GM19035 (cell line): ENCODE results near the gene ADARB2.

Experiments
- ATAC-seq: cut with Tn5 transposase; IDR thresholded peaks from one replicate; pipeline ENCODE4 v1.9.1; 2021; ENCODE audit not compliant: unreplicated experiment

The ADARB2 gene

DNA sequence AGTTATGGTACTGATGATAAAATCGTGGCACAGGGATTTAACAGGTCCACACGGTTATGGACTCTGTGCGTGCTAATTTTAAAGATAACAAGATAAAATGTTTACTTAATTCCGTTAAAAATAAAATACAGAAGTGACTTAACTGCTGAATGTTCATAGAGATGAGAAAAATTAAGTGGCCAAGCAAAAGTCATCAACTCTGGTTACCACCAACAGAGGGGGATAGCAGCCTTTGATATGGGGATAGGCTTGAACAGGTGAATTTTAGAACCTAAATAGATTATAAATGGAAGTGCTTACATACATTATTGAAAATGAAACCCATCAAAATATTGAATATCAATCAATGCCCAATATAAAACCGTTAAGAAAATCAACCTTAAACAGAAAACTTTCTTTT is 436.2 kb downstream of the ADARB2 start:
- no peak for ATAC-seq

- no peak for ATAC-seq
These were observed 437.1 kb downstream of the ADARB2 start for GRCh38 chr10:1300218-1300617.

- no peak for ATAC-seq
These were observed 438.1 kb downstream of the ADARB2 start for GRCh38 chr10:1299041-1299726.

DNA sequence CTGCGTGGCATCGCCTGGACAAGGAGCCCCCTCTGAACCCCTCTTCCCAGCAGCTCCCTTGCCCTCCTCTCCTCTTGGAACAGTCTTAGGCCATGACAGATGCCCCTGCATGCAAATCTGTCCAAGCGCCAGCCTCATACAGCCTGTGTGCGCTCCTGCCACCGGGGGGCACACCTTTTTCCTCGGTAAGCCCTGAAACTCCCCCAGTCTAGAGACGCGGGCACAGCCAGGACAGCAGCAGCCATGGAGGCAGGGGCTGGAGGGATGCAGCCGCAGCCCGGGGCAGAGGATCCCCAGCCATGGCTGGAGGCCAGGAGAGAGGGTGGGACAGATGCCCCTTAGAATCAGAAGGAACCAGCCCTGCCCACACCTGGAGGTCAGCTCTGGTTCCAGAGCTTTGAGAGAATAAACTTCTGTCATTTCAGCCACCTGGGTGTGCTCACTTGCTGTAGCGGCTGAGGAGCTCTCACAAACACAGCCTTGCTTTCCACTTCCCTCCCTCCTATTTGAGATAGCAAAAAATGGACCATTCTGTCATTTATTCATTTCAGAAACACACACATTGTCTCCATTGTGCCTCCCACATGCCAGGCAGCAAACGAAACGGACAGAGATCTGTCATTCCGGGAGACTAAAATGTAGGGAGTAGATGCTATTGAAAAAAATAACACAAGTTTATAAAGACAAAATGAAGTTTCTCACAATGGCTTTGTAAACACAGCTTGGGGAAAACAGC is 439.6 kb downstream of the ADARB2 start:
- no peak for ATAC-seq

- no peak for ATAC-seq
These were observed 441.4 kb downstream of the ADARB2 start for GRCh38 chr10:1295756-1296480.

- no peak for ATAC-seq
These were observed 442.6 kb downstream of the ADARB2 start for GRCh38 chr10:1294748-1295147.

- no peak for ATAC-seq
These were observed 443.5 kb downstream of the ADARB2 start for GRCh38 chr10:1293636-1294435.

GRCh38 chr10:1293157-1293556 is 444.2 kb downstream of the ADARB2 start:
- no peak for ATAC-seq

GRCh38 chr10:1292611-1293031 is 444.7 kb downstream of the ADARB2 start:
- no peak for ATAC-seq

- no peak for ATAC-seq
These were observed 445.9 kb downstream of the ADARB2 start for GRCh38 chr10:1291178-1292090.

- no peak for ATAC-seq
These were observed 447.3 kb downstream of the ADARB2 start for GRCh38 chr10:1290071-1290471.

DNA sequence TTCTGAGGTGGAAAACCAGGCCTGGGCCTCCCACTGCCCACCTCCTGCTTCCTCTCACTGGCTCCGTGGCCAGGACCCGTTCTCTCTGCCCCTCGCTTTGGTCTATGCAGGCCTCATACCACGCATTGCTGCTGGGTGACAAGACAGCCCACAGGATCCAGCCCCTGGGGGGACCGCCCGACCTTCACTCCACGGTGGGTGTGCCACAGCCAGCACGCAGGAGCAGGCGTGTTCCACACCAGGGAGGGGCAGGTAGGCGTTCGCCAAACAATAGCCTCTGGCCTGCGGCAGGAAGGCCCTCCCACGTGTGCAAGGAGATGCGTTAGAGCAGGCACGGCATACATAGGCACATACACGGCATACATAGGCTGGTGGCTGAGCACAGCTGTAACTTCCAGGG is 447.7 kb downstream of the ADARB2 start:
- no peak for ATAC-seq

DNA sequence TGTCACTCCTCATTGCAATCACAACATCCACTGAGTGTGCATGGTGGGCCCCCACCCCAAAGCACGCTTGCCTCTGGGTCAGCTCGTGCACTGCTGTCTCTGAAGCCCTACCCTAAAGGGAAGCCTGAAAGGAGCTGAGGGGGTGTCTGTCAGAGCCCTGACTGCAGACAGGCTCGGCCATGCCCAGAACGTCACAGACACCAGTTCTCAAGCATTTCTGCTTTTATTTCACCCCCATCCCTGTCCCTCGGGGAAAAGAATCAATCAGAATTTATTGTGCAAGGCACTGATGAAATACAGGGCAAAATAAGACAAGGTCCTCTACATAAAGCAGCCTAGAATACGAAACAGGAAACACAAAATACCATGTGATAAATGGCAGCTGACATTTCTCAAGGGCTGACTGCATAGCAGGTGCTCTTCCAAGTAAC is 449.3 kb downstream of the ADARB2 start:
- no peak for ATAC-seq

- no peak for ATAC-seq
These were observed 449.8 kb downstream of the ADARB2 start for GRCh38 chr10:1287487-1287886.

GRCh38 chr10:1284076-1284475 is 453.2 kb downstream of the ADARB2 start:
- no peak for ATAC-seq

DNA sequence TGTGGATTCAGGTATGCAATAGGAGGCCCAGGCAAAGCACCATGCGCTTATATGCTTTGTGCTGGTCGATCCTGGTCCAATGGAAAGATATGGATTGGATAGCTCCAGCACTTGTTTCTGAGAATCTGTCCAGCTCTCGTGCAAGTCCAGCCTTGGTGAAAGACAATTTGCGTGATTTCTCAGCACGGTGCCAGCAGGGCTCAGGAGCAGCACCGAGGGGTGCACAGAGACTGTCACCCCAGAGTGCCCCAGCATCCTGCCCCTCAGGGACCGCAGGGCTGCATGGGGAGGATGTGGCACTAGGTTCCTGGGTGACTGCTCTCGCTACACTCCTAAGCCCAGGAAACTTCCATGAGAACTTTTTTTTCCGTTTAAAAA is 455.9 kb downstream of the ADARB2 start:
- ATAC-seq, result no peak

DNA sequence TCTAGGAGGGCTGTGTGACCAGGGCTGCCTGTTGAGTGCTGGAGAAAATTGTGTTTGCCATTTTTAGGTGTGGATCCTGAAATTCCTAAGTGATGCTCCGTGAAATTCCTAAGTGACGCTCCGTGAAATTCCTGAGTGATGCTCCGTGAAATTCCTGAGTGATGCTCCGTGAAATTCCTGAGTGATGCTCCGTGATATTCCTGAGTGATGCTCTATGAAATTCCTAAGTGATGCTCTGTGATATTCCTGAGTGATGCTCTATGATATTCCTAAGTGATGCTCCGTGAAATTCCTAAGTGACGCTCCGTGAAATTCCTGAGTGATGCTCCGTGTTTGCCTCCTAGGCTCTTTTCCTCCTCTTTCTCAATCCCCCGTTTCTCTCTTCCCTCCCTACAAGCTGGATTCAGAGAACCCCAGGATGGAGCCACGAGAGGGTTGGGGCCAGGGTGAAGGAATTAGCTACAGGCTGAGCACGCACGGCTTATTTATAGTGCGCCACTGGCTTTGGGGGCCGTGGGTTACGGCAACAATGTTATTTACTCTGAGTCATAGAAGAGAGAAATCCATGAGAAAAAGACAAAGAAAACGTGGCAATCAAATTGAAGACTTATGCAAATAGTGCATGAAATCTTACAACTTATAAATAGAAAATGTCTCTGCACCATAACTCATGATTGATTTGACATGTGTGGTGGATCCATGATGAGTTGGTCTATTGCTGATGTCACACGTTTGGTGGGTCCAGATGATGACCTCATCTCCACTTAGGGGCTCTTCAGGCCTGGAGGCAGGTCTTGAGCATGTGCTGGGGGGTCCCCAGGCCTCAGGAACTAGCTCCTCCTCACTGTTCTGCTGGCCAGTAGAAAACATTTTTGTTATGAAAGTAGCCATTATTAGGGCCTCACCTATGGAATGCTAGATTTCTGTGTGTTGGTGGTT is 456.6 kb downstream of the ADARB2 start:
- ATAC-seq, result no peak

GRCh38 chr10:1278306-1278705 is 459.0 kb downstream of the ADARB2 start:
- ATAC-seq, result no peak
